ENCODE measurements around the gene TAPBP. TPM values are rescaled to one million over a fixed set of nuclear protein-coding genes. Genes with fewer than 3 reads are reported as not detected.
"Not testable (repeated sequence)": the region's sequence is repeated elsewhere in the genome, so short reads cannot be mapped to it uniquely, and the experiment has no call there.

TAPBP gene
- polyA plus RNA-seq, 2 of the 4 experiments (the other 2 are of a cell fraction) = 16.8 to 37.5 TPM

DNA sequence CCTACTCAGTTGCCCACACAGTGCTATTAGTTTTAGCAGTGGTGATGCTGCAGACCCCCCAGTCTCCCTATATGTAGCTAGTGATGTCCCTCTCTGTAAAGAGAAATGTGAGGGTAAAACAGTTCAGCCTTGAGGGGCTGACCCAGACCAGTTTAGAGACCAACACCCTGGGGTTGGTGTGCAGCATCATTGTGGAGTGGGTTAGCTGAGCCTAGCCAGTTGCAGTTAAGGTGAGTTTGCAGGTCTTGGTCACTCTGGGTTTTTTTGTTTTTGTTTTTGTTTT lies 37.4 kb downstream of the TAPBP start:
- H3K4me1 ChIP-seq = peaks cover 41% of the 10 kb centered on the region
- H3K4me3 ChIP-seq = peak overlapping the region; percentile 87
- CTCF ChIA-PET = interaction anchor here (0.8 to 5.7 kb wide), 5 partner anchors 12 to 149 kb away, joined by 3 to 44 read pairs (median 12); partner anchors contain the start of genes PFDN6, RGL2 and WDR46
- peak overlapping the region; percentile 91 for H3K4me2 ChIP-seq
- peak overlapping the region; percentile 68 to 97 for H3K27ac ChIP-seq
- FAIRE-seq (no peak), ATAC-seq (no peak), DNase-seq (ENCODE audit: low read depth in 1 of 2, low spot score in 1 of 2) (no peak)
- POLR2A ChIA-PET = interaction anchor here (1.2 to 2.1 kb wide), 4 partner anchors 12 to 41 kb away, joined by 3 to 10 read pairs (median 7); partner anchors contain the start of genes PFDN6, WDR46 and ZBTB22
- no peaks in the 10 kb centered on the region for H3K9me3 ChIP-seq
- TF ChIP-seq, protein P1, sequence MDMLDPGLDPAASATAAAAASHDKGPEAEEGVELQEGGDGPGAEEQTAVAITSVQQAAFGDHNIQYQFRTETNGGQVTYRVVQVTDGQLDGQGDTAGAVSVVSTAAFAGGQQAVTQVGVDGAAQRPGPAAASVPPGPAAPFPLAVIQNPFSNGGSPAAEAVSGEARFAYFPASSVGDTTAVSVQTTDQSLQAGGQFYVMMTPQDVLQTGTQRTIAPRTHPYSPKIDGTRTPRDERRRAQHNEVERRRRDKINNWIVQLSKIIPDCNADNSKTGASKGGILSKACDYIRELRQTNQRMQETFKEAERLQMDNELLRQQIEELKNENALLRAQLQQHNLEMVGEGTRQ (IDR thresholded peaks at IDR 0.05) = no peak
- peak; percentile 47; the same call in 1 of the 2 replicates for TF ChIP-seq RARB (CRISPR knock-in tag; IDR thresholded peaks at IDR 0.05)

DNA sequence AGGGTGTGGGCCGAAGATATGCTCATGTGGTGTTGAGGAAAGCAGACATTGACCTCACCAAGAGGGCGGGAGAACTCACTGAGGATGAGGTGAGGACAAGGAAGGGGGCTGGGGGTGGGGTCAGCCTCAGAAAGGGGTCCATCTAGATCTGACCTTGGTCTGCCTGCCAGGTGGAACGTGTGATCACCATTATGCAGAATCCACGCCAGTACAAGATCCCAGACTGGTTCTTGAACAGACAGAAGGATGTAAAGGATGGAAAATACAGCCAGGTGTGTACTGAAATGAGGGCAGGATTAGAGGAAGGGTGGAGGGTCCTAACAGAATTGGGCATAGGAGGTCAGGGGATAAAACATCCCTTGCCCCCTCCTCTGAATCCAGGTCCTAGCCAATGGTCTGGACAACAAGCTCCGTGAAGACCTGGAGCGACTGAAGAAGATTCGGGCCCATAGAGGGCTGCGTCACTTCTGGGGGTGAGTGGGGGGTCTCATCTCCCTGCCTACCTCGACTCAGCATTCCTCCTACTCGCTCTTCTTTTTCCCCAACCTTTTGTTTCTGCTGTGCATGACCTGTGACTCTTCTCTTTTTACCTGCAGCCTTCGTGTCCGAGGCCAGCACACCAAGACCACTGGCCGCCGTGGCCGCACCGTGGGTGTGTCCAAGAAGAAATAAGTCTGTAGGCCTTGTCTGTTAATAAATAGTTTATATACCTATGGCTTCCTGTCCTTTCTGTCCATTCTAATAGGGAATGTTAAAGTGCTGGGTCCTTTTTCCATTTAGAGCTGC lies 37.9 kb downstream of the TAPBP start:
- FAIRE-seq; H3K9me3 ChIP-seq; ATAC-seq; DNase-seq (ENCODE audit: low read depth in 1 of 2, low spot score in 1 of 2): not testable (repeated sequence)
- TF ChIP-seq FOSB (CRISPR knock-in tag; IDR thresholded peaks at IDR 0.05) = peak; percentile 42; the same call in 1 of the 2 replicates
- POLR2A ChIA-PET = interaction anchor here (0.6 to 2.1 kb wide), 3 partner anchors 13 to 71 kb away, joined by 3 to 10 read pairs (median 3); partner anchors contain the start of genes HSD17B8, PFDN6 and WDR46
- CTCF ChIA-PET = interaction anchor here (0.8 to 5.7 kb wide), 4 partner anchors 12 to 27 kb away, joined by 3 to 44 read pairs (median 14); partner anchors contain the start of genes PFDN6, RGL2 and WDR46
- H3K4me3 ChIP-seq = peak overlapping the region; percentile 87
- H3K4me2 ChIP-seq = peak overlapping the region; percentile 91
- peak overlapping the region; percentile 68 to 97; a peak in 4 of 6 replicates for H3K27ac ChIP-seq
- H3K4me1 ChIP-seq = peaks cover 41% of the 10 kb centered on the region
- 69% methylated on average over 16 of the region's 16 CpGs for WGBS (ENCODE audit: missing lambda C conversion rate)

DNA sequence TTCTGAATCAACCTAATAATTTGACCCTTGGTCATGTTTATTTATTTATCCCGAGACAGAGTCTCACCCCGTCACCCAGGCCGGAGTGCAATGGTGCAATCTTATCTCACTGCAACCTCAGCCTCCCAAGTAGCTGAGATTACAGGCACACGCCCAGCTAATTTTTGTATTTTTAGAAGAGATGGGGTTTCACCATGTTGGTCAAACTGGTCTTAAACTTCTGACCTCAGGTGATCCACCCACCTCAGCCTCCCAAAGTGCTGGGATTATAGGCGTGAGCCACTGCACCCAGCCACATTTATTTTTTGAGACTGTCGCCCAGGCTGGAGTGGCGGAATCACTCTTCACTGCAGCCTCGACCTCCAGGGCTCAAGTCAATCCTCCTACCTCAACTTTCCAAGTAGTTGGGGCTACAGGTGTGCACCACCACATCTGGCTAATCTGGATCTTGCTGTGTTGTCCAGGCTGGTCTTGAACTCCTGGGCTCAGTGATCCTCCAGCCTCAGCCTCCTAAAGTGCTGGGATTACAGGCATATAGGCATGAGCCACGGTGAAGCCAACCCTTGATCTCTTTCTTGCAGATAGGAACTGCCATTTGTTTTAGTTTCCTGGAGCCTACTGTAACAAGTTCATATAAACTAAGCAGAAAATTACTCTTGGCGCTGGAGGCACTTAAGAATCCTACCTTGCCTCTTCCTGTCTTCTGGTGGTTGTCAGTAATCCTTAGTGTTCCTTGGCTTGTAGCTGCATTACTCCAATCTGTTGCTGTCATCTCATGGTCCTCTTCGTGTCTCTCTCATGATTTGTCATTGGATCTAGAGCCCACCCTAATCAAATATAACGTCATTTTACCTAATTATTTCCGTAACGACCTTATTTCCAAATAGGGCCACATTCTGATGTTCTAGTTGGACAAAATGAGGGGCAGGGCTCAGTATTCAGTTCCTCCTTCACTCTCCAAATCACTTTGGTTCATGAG lies 39.7 kb downstream of the TAPBP start:
- 29% methylated on average over 13 of the region's 14 CpGs for WGBS (ENCODE audit: missing lambda C conversion rate)
- Histone ChIP-seq H3K4me1 (peaks cover 45% of the 10 kb centered on the region), H3K4me2 (peak overlapping the region; percentile 91), H3K27ac (peak overlapping the region; percentile 91 to 97; a peak in 4 of 6 replicates), H3K9me3 (no peaks in the 10 kb centered on the region), H3K4me3 (peak overlapping the region; percentile 87)
- FAIRE-seq (no peak), ATAC-seq (no peak), DNase-seq (ENCODE audit: low read depth in 1 of 2, low spot score in 1 of 2) (no peak)
- TF ChIP-seq, protein P1 (IDR thresholded peaks at IDR 0.05) = no peak
- TF ChIP-seq, protein P2, sequence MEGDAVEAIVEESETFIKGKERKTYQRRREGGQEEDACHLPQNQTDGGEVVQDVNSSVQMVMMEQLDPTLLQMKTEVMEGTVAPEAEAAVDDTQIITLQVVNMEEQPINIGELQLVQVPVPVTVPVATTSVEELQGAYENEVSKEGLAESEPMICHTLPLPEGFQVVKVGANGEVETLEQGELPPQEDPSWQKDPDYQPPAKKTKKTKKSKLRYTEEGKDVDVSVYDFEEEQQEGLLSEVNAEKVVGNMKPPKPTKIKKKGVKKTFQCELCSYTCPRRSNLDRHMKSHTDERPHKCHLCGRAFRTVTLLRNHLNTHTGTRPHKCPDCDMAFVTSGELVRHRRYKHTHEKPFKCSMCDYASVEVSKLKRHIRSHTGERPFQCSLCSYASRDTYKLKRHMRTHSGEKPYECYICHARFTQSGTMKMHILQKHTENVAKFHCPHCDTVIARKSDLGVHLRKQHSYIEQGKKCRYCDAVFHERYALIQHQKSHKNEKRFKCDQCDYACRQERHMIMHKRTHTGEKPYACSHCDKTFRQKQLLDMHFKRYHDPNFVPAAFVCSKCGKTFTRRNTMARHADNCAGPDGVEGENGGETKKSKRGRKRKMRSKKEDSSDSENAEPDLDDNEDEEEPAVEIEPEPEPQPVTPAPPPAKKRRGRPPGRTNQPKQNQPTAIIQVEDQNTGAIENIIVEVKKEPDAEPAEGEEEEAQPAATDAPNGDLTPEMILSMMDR (IDR thresholded peaks at IDR 0.05) = no peak
- TF ChIP-seq RARB (CRISPR knock-in tag; IDR thresholded peaks at IDR 0.05) (no peak), SMC3 (IDR thresholded peaks at IDR 0.05) (no peak), MAFK (IDR thresholded peaks at IDR 0.05; ENCODE audit: partially characterized antibody) (no peak)
- ChIA-PET CTCF (interaction anchor here (1.2 kb wide), 1 partner anchor 26 kb away, joined by 4 read pairs; no protein-coding TSS in a partner anchor), POLR2A (no interaction called here)

DNA sequence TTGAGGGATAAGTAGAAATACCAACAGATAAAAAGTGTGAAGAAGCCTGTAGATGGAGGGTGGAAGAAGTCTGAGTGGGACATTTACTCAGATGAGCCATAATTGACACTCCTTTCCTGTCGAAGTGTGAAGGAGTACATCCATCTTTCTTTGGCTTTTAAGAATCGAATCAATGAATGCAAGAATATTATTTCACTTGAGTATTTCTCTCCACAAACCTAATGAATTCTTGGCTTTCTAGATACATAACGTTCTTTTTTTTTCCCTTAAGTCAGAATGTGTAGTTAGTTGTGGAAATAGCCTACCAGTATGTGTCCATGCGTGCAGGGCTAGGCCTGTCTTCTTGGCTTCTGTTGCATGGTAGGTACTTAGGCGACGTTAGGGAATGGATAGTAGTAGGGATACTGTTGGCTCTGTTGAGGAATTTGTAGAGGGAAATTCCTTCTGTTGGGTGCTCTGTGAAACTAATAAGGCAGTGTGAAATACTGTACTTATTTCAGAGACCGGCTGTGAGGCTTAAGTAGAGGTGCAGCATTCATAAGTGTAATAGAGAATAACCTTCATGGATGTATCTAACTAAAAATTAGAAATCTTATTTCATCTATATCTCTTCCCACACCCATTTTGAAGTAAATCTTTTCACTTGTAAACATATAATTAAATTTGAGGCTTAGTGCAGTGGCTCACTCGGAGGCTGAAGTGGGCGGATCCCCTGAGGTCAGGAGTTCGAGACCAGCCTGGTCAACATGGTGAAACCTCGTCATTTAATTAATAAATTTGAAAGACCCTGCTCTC lies 40.6 kb downstream of the TAPBP start:
- FAIRE-seq (no peak), ATAC-seq (no peak), DNase-seq (ENCODE audit: low read depth in 1 of 2, low spot score in 1 of 2) (no peak)
- Histone ChIP-seq H3K4me2 (peak overlapping the region; percentile 91), H3K9me3 (no peaks in the 10 kb centered on the region), H3K4me3 (peak overlapping the region; percentile 87), H3K4me1 (peaks cover 45% of the 10 kb centered on the region), H3K27ac (peak overlapping the region; percentile 91 to 97)
- ChIA-PET CTCF (no interaction called here), POLR2A (no interaction called here)
- TF ChIP-seq BHLHE40 (IDR thresholded peaks at IDR 0.05; ENCODE audit: low read depth, low read length) = no peak
- 13% methylated on average over 11 of the region's 11 CpGs for WGBS (ENCODE audit: missing lambda C conversion rate)
